ENCODE results near the gene TNPO3.

Gene TNPO3

DNA sequence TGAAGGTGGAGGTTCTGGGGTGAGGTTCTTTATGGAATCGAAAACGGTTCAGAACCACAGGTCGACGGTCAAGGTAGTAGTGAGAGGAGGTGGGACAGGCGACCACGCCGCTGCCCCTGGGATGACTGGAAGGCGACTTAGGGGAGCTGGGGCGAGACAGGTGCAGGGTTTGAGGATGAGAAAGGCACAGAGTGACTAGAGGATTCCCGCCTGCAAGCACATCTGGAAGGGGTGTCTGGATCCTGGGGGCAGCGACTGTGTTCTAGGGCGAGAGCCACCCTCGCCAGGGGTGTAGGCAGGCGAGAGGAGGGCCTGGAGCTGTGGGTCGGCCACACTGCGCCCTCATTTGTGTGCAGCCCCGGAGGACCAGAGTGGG, 117.7 kb downstream of the TNPO3 start:
- no peak for DNase-seq

- no peak for DNase-seq
These were observed 118.1 kb downstream of the TNPO3 start for GRCh38 chr7:128936798-128937197.

GRCh38 chr7:128935342-128935730, 119.6 kb downstream of the TNPO3 start:
- no peak for DNase-seq

DNA sequence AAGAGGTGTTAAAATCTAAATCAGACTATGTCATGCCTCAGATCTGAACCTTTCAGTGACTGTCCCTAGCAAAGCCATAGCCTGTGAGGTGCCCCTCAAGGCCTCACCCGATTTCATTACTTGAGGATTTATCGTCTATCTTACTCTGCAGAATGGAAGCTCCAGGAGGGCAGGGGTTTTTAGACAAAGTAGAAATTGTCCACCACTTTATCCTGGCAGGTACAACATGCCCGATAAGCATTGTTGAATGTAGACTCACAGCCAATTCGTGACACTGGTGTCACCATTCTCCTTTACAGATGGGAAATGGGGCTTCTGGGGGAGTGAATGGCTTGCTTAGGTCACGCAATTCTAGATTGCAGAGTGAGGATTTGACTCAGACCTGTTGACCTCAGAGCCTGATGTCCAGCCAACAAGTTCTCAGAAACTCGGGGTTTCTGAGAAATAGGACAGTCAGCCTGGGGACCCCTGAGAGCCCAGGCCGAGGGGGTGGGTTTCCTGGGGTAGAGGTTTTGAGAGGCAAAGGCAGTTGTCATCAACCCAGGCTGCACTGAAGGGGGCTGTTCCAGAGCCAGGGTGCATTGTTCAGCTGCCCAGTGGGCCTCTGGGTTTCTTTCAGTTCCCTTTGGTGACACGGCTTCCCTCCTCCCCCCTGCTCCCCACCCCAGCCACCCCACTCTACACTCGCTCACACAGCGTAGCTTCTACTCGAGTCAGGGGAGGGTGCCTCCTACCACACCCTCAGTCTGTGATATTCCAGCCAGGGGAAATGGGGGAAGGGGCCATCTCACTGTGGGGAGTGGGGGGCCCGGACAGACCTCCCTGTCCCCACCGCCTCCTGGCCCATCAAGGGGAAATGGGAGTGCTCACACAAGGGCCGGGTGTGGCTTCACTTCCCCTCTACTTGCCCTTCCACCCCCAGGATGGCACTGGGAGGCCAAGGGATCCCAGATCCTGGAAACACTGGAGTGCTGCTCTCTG, 120.3 kb downstream of the TNPO3 start:
- no peak for DNase-seq

GRCh38 chr7:128933180-128933891, 121.6 kb downstream of the TNPO3 start:
- DNase-seq = no peak

GRCh38 chr7:128932862-128933179, 122.1 kb downstream of the TNPO3 start:
- DNase-seq = no peak

DNA sequence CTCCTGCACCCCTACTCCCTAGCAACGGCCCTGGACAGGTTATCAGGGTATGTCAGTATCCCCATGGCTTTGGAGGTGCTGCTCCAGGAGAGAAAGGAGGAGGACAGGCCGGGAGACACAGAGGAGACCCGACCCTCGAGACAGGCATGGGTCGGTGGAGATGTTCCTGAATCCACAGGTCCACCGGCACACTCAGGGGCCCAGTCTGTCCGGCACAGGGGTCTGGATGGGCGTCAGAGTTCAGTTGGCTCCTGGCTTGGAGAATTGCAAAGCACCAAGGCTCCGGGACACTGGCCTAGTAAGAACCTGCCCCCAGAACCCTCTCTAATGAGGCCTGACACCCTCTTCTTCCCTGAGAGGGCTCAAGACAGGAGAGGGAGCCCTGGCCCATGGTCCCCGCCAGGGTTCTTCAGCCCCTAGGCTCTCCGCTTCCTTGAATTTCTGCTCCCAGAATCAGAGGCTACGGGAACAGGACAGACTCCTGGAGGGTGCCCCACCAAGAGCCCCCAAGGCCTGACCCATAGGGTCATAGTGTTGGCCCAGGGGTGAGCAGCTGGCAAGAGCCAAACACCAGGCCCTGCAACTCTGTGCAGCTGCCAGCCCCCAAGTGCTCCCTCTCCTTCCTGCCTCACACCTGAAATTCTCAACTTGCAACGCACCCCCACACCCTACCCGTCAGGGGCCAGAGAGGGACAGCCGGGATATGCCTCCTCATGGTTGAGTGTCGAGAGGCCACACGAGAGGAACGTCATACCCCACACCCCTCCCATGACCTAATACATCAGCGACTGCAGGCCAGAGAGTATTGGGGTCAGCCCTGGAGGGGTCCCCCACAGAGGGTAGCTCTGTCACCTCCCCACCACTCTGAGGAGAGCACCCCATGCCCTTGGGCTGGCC, 122.7 kb downstream of the TNPO3 start:
- DNase-seq = peak; percentile 21

DNA sequence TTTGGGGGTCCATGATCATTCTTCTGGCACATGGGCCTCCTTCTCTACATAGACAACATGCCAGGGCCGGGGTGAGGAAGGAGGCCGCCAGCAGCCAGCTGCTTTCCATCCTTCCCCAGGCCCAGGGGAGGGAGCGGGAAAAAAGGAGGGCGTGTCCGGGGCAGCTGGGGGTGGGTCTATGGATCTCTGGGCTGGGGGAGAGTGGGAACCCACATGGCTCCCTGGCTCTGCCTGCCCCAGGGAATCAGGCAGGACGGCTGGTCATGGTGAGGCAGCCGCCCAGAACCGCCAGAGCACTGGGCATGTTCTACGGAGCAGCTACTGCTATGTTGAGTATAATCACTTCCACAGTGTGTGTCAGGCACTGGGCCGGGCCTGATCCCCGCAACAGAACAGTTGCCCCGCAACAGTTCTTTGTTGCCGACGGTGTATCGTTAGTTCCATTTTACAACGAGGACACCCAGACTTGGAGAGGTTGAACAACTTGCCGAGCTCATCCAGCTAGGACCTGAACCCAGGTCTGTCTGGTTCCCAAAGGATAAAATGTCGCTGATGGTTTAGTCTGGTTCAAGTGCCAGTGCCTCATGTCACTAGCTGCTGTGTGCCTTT, 123.6 kb downstream of the TNPO3 start:
- DNase-seq = peak; percentile 11

GRCh38 chr7:128928882-128929788, 125.8 kb downstream of the TNPO3 start:
- DNase-seq = peak; percentile 22

DNA sequence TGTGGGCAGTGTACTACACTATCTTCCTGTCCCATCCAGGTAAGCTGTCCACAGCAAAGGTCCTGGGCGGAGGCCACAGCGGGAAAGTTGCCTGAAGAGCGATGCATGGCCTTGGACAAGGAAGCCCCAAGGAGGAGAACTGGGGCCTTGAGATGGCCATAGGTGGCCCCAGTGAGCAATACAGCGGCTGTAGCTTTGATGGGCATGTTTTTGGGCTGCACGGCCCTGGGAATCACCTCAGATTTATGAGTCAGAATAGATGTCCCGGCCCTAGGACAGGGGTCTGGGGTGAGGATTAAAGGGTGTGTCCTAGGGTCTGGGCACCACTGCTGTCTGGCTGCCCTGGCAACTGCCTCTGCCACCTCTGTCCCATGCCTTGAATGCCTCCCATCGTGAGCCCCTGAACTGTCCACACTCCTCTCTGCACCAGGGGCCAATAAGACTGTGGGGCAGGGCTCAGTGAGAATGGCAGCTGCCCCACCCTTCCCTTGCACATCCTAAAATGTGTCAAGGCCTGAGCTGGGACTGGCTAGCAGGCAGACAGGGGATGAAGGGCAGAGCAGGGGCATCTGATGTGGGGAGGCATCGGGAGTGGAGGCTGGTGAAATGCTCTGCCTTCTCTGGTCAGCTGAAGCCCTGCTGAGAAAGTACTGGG, 126.6 kb downstream of the TNPO3 start:
- peak; percentile 32 for DNase-seq

DNA sequence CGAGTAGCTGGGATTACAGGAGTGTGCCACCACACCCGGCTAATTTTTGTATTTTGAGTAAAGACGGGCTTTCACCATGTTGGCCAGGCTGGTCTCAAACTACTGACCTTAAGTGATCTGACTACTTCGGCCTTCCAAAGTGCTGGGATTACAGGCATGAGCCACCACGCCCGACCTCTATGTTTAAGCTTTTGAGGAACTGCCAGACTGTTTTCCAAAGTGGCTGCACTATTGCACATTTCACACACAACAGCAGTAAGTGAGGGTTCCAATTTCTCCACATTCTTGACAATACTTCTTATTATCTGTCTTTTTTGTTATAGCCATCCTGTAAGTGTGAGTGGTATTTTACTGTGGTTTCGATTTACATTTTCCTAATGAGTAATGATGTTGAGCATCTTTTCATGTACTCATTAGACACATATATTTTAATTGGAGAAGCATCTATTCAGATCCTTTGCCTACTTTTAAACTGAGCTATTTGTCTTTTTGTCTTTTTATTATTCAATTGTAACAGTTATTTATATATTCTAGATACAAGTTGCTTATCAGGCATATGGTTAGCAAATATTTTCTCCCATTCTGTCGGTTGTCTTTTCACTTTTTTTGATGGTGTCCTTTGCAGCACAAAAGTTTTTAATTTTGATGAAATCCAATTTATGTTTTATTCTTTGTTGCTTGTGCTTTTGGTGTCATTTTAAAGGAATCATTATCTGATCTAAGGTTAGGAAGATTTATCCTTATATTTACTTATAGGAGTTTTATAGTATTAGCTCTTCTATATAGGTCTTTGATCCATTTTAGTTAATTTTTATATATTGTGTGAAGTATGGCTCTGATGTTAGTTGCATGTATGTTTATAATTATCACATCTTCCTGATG, 130.0 kb downstream of the TNPO3 start:
- DNase-seq = no peak

DNA sequence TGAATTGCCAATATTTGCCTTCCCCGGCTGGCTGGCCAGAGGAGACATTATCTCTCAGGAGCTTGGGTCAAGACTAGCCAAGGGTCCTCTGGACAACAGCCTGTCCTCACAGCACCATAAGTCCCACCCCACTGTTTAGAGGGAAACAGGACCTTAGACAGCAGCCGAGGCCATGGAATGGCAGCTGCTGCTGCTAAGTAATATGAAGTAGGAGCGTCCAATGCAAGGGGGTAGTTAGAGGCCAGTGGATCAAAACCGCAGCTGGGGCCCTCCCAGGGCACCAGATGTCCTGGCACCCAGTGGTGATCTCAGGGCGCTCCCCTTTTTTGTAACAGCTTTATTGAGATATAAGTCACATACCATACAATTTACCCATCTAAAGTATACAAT, 131.5 kb downstream of the TNPO3 start:
- no peak for DNase-seq

DNA sequence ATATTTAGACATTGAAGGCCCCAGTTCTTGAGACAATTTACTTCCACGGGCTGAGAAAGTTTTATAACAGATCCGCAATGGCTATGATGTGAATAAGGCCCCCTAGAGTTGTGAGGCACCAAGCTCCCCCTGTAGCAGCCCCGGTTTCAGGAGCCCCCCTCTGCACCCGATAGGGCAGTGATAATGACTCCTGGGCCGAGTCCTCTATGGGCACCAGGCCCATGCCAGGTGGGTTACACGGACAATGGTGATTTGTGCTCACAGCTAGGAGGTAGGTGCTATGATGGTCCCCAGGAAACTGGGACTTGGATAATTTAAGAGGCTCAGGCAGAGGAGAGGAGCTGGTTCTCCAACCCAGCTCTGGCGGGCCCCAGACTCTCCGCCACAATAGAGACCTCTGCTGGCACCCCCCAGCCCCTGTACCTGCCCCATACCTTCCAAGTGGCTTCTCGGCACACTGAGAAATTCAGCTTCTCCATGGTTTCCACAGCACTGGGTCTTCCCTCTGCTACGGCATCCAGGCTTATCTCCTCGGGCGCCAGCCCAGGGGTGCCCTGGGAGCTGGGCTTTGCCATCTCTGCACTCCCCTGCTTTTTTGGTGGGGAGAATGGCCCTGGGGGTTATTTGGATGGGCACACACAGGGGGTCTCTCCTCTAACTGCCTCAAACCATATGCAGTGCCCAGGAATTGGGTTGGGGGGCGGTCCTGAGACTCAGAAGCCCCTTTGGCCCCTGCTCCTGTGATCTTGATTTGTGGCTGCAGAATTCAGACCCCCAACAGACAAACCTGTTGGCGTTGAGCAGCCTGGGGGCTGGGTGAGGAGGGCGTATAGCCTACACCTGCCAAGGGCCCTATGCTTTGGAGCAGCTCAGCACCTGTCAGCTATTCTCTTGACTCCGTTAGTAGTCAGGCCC, 132.2 kb downstream of the TNPO3 start:
- DNase-seq = no peak

DNA sequence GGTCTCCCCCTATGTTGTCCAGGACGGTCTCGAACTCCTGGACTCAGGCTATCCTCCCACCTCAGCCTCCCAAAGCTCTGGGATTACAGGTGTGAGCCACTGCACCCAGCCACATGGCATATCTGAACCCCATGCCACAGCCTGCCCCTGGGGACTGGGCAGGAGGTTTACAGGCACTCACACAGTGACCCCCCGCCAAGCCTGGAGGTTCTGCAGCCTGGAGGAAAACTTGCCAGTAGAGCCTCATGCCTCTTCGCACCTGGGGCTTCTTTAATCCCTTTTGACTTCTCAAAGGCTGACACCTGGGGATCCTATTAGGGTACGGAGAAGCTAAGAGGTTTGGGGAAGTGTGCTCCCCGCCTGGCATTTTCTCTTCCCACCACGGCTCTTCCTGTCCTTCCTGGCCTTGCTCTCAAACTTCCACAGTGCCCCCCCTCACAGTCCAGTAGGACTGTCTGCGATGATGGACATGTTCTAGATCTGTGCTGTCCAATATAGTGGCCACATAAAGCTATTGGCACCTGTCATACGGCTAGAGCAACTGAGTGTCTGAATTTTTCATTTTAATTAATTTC, 133.0 kb downstream of the TNPO3 start:
- no peak for DNase-seq

- DNase-seq = no peak
These were observed 133.9 kb downstream of the TNPO3 start for GRCh38 chr7:128920913-128921582.

GRCh38 chr7:128919881-128920799, 134.8 kb downstream of the TNPO3 start:
- DNase-seq = no peak

DNA sequence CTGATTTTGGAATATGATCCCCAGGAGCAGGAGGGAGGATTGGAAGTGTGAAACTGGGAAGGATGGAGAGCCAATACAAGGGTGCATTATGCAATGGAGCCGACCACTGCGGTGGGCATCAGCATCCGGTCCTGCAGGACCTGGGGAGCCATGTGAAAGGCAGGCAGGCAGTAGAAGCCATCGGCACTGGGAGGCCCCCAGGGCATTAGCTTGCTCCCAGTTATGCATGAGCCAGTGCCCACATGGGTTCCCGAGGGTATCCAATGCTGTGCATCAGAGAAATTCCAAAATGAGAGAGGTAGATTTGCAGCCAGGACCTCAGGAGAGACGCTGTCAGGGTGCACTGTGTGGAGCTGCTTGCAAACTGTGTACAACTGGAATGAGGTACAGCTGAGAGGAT, 135.7 kb downstream of the TNPO3 start:
- no peak for DNase-seq
